Kidney glomerular epithelial cell (primary cell): ENCODE measurements around the gene VWDE.

ENCODE experiments used
- DNase-seq: peaks from one replicate; lab custom pipeline; 2025; lab: John Stamatoyannopoulos, UW

Gene VWDE

DNA sequence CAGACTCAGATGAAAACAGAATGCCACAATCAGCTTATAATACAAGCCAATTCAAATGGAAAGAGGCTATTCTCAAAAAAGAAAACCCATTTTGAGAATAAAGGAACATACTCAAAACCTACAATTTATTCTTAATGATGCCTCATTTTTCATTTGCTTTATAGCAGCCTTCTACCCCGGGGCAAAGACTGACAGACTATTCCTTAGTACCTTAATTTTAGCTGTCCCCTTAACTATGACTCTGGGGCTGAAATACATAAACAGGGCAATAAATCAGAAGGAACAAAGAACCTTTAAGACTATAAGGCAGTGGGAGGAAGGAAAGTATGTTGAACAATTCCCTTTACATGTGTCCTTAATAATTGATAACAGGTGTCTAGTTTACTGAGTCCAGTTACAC is 115.8 kb downstream of the VWDE start:
- DNase-seq = no peak

GRCh38 chr7:12281038-12281437 is 122.6 kb downstream of the VWDE start:
- DNase-seq = no peak
